Ishikawa (cell line): ENCODE measurements around the gene PBX3.

ENCODE experiments used
- CEBPB ChIP-seq: IDR thresholded peaks from 2 replicates; pipeline ENCODE4 v1.6.1; 2012
- CREB1 ChIP-seq: IDR thresholded peaks from 2 replicates; pipeline ENCODE4 v1.6.1; 2012; ENCODE audit warnings: low read depth
- EGR1 ChIP-seq: IDR thresholded peaks from 2 replicates; pipeline ENCODE4 v1.6.1; 2012
- EP300 ChIP-seq: IDR thresholded peaks from 2 replicates; pipeline ENCODE4 v1.6.1; 2012; ENCODE audit warnings: borderline replicate concordance
- FOXM1 ChIP-seq: IDR thresholded peaks from 2 replicates; pipeline ENCODE4 v1.6.1; 2012; ENCODE audit warnings: low read depth, borderline replicate concordance
- MAX ChIP-seq: IDR thresholded peaks from 2 replicates; pipeline ENCODE4 v1.6.1; 2012
- NFIC ChIP-seq: IDR thresholded peaks from 2 replicates; pipeline ENCODE4 v1.6.1; 2012
- RAD21 ChIP-seq: IDR thresholded peaks from 2 replicates; pipeline ENCODE4 v1.6.1; 2012; ENCODE audit warnings: low read depth
- REST ChIP-seq: IDR thresholded peaks from 2 replicates; pipeline ENCODE4 v1.6.1; 2012; ENCODE audit warnings: low read depth, mild to moderate bottlenecking
- TAF1 ChIP-seq: IDR thresholded peaks from 2 replicates; pipeline ENCODE4 v1.6.1; 2012; ENCODE audit warnings: low read depth, mild to moderate bottlenecking
- TCF12 ChIP-seq: IDR thresholded peaks from 2 replicates; pipeline ENCODE4 v1.6.1; 2012; ENCODE audit warnings: low read depth
- TEAD4 ChIP-seq: IDR thresholded peaks from 2 replicates; pipeline ENCODE4 v1.6.1; 2012
- USF1 ChIP-seq: IDR thresholded peaks from 2 replicates; pipeline ENCODE4 v1.6.1; 2012
- YY1 ChIP-seq: IDR thresholded peaks from 2 replicates; pipeline ENCODE4 v1.6.1; 2012; ENCODE audit warnings: low read depth
- ZBTB7A ChIP-seq: IDR thresholded peaks from 2 replicates; pipeline ENCODE4 v1.6.1; 2012; ENCODE audit warnings: low read depth

PBX3 gene

GRCh38 chr9:125750627-125751011 lies 3.4 kb downstream of the PBX3 start:
- no peak for TF ChIP-seq USF1
- TF ChIP-seq EP300 = no peak

GRCh38 chr9:125752070-125752628 lies 5.0 kb downstream of the PBX3 start:
- no peak for TF ChIP-seq TAF1
- no peak for TF ChIP-seq EP300
- TF ChIP-seq REST = no peak
- TF ChIP-seq CREB1 = no peak
- TF ChIP-seq MAX = no peak
- no peak for TF ChIP-seq RAD21
- no peak for TF ChIP-seq EGR1
- TF ChIP-seq FOXM1 = no peak
- TF ChIP-seq CEBPB = no peak
- TF ChIP-seq ZBTB7A = no peak

GRCh38 chr9:125754096-125754495 lies 6.9 kb downstream of the PBX3 start:
- TF ChIP-seq FOXM1 = no peak
- TF ChIP-seq MAX = no peak
- no peak for TF ChIP-seq EP300
- TF ChIP-seq TCF12 = no peak
- no peak for TF ChIP-seq TAF1
- no peak for TF ChIP-seq CREB1
- no peak for TF ChIP-seq USF1
- TF ChIP-seq RAD21 = no peak
- no peak for TF ChIP-seq CEBPB
- TF ChIP-seq TEAD4 = no peak
- no peak for TF ChIP-seq NFIC
- no peak for TF ChIP-seq REST

GRCh38 chr9:125755340-125755739 lies 8.2 kb downstream of the PBX3 start:
- TF ChIP-seq ZBTB7A = no peak
- TF ChIP-seq EGR1 = no peak
- no peak for TF ChIP-seq USF1
- no peak for TF ChIP-seq TEAD4
- no peak for TF ChIP-seq CEBPB
- TF ChIP-seq EP300 = no peak
- no peak for TF ChIP-seq FOXM1
- TF ChIP-seq TAF1 = no peak
- no peak for TF ChIP-seq MAX
- no peak for TF ChIP-seq RAD21
- TF ChIP-seq YY1 = no peak

- TF ChIP-seq TAF1 (no peak), RAD21 (no peak), CREB1 (no peak), TCF12 (no peak), USF1 (no peak), NFIC (no peak), EP300 (no peak), CEBPB (no peak), ZBTB7A (no peak)
These were observed 9.3 kb downstream of the PBX3 start for GRCh38 chr9:125756518-125756917.

- TF ChIP-seq TAF1 = no peak
- no peak for TF ChIP-seq TEAD4
- no peak for TF ChIP-seq CREB1
- no peak for TF ChIP-seq REST
- no peak for TF ChIP-seq USF1
- TF ChIP-seq FOXM1 = no peak
- no peak for TF ChIP-seq MAX
- TF ChIP-seq ZBTB7A = no peak
- no peak for TF ChIP-seq EP300
These were observed 10.7 kb downstream of the PBX3 start for GRCh38 chr9:125757834-125758233.
